Measurements from ENCODE around the gene MYPOP.

The MYPOP gene

DNA sequence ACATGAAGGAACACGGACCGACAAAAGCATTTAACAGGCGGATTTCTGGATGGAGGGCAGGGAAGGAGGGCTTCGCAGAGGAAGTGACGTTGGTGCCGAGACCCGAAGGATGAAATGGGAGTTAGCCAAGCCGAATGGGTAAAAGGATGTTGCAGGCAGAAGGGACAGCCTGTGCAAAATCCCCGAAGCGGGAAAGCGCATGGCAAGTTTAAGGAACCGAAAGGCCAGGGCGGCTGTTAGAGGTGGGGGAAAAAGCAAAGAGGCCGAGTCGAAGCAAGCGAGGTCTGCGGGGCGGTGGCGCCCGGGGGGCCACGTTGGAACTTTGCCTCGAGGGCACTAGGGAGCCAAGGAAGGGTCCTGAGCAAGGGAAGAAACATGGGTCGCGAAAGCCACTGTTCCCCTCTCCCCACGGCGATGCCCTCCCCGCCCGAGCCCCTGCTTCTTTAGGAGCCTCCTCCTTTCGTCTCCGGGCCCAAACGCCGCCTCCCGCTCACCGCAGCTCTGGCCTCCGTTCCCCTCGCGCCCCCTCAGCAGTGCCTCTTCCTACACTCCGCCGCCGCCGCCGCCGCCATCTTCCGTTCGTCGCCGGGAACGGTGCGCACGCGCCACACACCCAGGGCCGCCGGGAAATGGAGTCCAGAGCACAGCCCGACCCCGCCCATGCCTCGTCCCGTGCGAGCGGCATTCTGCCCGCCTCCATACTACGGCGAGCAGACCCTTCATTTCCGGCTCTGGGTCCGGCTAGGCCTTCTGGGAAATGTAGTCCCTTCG lies 39.7 kb downstream of the MYPOP start, which contains the start of gene SYMPK:
Gene SYMPK (minus strand): TSS at position 584 of the 771 bp plus-strand sequence. CDS start 8,652 bp downstream, outside the sequence.
- peak within 1 kb of the TSS; percentile 99 for H2AFZ ChIP-seq (ENCODE audit: low read length, unreplicated experiment)
- peak within 1 kb of the TSS; percentile 82 for H3K27ac ChIP-seq (ENCODE audit: low read depth, low read length)
- H3K4me3 ChIP-seq (ENCODE audit: low read depth, low read length): peak within 1 kb of the TSS; percentile 100
- peaks cover 24% of the 10 kb centered on the region for H3K79me2 ChIP-seq (ENCODE audit: control insufficient read depth, insufficient read depth, low read length, unreplicated experiment)
- H3K4me1 ChIP-seq (ENCODE audit: control insufficient read depth, insufficient read depth, low read length, unreplicated experiment): no peaks in the 10 kb centered on the region
- peaks cover 25% of the 10 kb centered on the region for H3K27me3 ChIP-seq (ENCODE audit: insufficient read depth, low read length)
- no peaks in the 10 kb centered on the region for H3K36me3 ChIP-seq (ENCODE audit: insufficient read depth, low read length)

DNA sequence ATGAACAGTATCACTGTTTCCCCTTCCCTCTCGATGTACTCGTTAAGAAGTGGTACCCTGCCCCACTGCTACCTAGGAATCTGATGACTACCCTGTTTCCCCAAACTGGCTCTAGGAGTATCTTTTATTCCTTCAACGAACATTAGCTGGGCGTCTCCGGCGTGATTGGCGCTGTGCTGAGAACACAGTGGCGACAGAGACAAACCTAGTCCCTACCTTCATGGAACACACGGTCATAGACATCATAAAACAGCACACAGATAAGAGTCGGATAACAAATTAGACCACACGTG lies 40.2 kb downstream of the MYPOP start:
- Histone ChIP-seq H2AFZ (ENCODE audit: low read length, unreplicated experiment) (peak overlapping the region; percentile 99), H3K27me3 (ENCODE audit: insufficient read depth, low read length) (peaks cover 25% of the 10 kb centered on the region), H3K4me3 (ENCODE audit: low read depth, low read length) (peak overlapping the region; percentile 100), H3K36me3 (ENCODE audit: insufficient read depth, low read length) (no peaks in the 10 kb centered on the region), H3K79me2 (ENCODE audit: control insufficient read depth, insufficient read depth, low read length, unreplicated experiment) (peaks cover 24% of the 10 kb centered on the region), H3K27ac (ENCODE audit: low read depth, low read length) (peak overlapping the region; percentile 82), H3K4me1 (ENCODE audit: control insufficient read depth, insufficient read depth, low read length, unreplicated experiment) (no peaks in the 10 kb centered on the region)

DNA sequence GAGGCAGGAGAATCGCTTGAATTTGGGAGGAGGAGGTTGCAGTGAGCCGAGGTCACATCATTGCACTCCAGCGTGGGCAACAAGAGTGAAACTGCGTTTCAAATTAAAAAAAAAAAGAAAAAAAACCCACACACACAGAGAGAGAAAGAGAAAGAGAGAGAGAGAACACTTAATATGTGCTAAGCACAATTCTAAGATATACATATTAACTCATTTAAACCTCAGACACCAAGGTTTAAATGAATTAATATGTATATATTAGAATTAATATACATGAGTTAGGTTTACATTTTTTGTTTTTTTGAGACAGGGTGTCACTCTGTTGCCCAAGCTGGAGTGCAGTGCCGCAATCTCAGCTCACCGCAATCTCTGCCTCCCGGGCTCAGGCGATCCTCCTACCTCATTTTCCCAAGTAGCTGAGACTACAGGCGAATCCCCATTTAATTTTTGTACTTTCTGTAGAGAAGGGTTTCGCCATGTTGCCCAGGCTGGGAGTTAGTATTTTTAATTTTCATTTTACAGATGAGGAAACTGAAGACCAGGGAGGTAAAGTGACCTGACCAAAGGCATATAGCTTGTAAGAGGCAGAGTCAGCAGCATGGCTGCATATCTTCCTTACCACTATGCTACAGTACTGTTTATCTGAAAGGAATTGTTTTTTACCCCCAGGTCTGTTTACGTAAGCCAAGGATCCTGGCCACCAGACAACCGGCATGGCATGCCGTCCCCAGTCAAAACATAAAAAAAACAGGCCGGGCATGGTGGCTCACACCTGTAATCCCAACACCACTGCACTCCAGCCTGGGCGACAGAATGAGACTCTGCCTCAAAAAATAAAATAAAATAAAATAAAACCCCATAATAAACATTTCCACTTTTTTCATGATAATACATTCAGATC lies 41.8 kb downstream of the MYPOP start:
- Histone ChIP-seq H3K27me3 (ENCODE audit: insufficient read depth, low read length) (peaks cover 21% of the 10 kb centered on the region), H3K36me3 (ENCODE audit: insufficient read depth, low read length) (no peaks in the 10 kb centered on the region), H3K4me1 (ENCODE audit: control insufficient read depth, insufficient read depth, low read length, unreplicated experiment) (no peaks in the 10 kb centered on the region), H3K27ac (ENCODE audit: low read depth, low read length) (no peak overlapping the region), H3K4me3 (ENCODE audit: low read depth, low read length) (no peak overlapping the region), H3K79me2 (ENCODE audit: control insufficient read depth, insufficient read depth, low read length, unreplicated experiment) (peaks cover 28% of the 10 kb centered on the region), H2AFZ (ENCODE audit: low read length, unreplicated experiment) (no peak overlapping the region)

DNA sequence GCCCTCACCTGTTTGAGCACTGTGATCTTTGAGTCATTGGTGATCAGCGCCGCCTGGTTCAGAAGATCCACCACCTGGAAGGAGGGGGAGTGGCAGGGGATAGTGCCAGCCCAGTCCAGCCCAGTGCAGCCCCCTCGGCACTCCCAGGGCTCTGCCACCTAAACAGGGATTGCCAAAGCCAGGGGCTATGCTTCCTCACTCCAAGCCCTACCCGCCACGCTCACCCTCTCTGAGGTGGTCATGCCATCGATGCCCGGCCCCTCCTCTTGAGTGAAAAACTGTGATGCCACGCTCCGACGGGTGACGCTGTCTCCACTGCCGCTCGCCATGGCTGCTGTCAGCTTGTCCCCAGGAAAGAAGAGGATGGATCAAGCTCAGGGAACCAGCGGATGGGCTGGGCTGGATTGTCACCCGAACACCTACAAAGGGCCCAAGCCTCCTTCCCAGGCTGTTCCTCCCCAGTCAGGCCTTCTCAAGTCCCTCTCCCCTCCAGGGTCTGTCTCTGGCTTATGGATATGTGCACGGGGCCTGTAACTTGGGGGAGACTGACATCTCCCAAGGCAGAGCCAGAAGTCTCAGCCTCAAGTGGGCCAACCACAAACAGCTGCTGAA lies 48.1 kb downstream of the MYPOP start:
- H3K4me3 ChIP-seq (ENCODE audit: low read depth, low read length): no peak overlapping the region
- no peaks in the 10 kb centered on the region for H3K27me3 ChIP-seq (ENCODE audit: insufficient read depth, low read length)
- peaks cover 10% of the 10 kb centered on the region for H3K79me2 ChIP-seq (ENCODE audit: control insufficient read depth, insufficient read depth, low read length, unreplicated experiment)
- no peaks in the 10 kb centered on the region for H3K4me1 ChIP-seq (ENCODE audit: control insufficient read depth, insufficient read depth, low read length, unreplicated experiment)
- H2AFZ ChIP-seq (ENCODE audit: low read length, unreplicated experiment): no peak overlapping the region
- H3K27ac ChIP-seq (ENCODE audit: low read depth, low read length): no peak overlapping the region
- peaks cover 6% of the 10 kb centered on the region for H3K36me3 ChIP-seq (ENCODE audit: insufficient read depth, low read length)

DNA sequence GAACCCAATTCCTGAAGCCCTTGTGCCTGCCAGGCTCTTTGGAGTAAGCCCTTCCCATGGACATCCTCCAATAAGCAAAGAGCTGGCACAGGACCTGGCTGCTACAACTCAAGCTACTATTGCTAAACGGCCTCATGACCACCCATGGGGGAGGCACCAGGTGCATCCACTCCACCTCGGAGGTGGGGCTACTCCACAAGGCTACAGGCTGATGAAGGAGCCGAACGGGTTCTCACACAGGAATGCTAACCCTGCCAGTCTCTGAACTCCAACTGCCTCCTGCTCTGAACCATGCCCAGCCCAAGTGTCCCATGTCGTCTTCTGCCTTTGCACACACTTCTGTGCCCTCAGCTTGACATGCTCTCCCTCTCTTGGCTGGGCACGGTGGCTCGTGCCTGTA lies 49.4 kb downstream of the MYPOP start:
- Histone ChIP-seq H3K79me2 (ENCODE audit: control insufficient read depth, insufficient read depth, low read length, unreplicated experiment) (peaks cover 9% of the 10 kb centered on the region), H3K27me3 (ENCODE audit: insufficient read depth, low read length) (no peaks in the 10 kb centered on the region), H3K36me3 (ENCODE audit: insufficient read depth, low read length) (peaks cover 11% of the 10 kb centered on the region), H3K4me1 (ENCODE audit: control insufficient read depth, insufficient read depth, low read length, unreplicated experiment) (no peaks in the 10 kb centered on the region), H3K27ac (ENCODE audit: low read depth, low read length) (no peak overlapping the region), H3K4me3 (ENCODE audit: low read depth, low read length) (no peak overlapping the region), H2AFZ (ENCODE audit: low read length, unreplicated experiment) (no peak overlapping the region)

DNA sequence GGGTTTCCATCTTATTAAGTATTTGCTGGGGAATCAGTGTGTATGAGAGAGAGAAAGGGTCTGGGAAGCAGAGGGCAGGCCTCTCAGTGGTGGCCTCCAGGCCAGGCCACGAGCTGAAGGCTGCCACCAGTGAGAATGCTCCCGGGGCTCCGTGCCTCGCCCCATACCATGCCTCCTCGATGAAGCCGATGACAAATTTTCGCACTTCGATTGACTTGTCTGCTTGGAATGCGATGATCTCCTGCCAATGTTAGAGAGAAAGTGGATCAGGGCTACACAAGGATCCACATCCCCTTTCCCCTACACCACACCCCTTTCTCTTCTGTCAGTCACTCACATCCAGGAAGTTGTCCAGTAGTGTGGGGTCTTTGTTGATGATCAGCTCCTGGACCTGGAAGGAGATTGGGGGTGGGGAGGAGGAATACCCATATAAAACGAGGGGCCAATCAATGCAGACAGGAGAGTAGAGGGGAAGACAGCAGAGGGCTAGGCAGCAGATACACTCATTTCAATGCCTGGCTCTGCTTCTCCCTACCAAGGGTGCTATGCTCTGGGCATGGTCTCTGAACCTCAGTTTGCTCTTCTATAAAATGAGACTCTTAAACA lies 50.2 kb downstream of the MYPOP start:
- Histone ChIP-seq H3K79me2 (ENCODE audit: control insufficient read depth, insufficient read depth, low read length, unreplicated experiment) (peaks cover 7% of the 10 kb centered on the region), H3K36me3 (ENCODE audit: insufficient read depth, low read length) (peaks cover 14% of the 10 kb centered on the region)

DNA sequence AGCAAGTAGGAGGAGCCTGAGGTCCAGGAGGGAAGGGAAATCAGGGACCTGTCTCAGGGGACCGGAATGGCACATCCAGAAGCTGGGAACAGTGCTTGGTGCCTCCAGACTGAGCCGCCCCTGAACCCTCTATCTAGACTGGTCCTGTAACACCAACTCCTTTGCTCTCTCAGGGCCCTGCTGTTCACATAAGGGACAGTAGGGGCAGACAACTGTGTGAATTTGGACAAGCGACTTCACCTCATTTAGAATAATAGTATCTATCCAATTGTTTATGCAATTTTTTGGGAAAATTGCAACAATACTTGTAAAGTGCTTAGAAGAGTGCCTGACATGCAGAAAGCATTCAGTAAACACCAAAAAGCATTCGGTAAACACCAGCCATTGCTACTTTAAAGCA lies 53.5 kb downstream of the MYPOP start:
- Histone ChIP-seq H2AFZ (ENCODE audit: low read length, unreplicated experiment) (no peak overlapping the region), H3K79me2 (ENCODE audit: control insufficient read depth, insufficient read depth, low read length, unreplicated experiment) (no peaks in the 10 kb centered on the region), H3K36me3 (ENCODE audit: insufficient read depth, low read length) (peaks cover 14% of the 10 kb centered on the region), H3K27me3 (ENCODE audit: insufficient read depth, low read length) (no peaks in the 10 kb centered on the region), H3K4me1 (ENCODE audit: control insufficient read depth, insufficient read depth, low read length, unreplicated experiment) (no peaks in the 10 kb centered on the region), H3K27ac (ENCODE audit: low read depth, low read length) (no peak overlapping the region), H3K4me3 (ENCODE audit: low read depth, low read length) (no peak overlapping the region)

More for the DNA sequence above, 50.2 kb downstream of the MYPOP start:
- no peak overlapping the region for H2AFZ ChIP-seq (ENCODE audit: low read length, unreplicated experiment)
- no peak overlapping the region for H3K4me3 ChIP-seq (ENCODE audit: low read depth, low read length)
- H3K27ac ChIP-seq (ENCODE audit: low read depth, low read length): no peak overlapping the region
- H3K27me3 ChIP-seq (ENCODE audit: insufficient read depth, low read length): no peaks in the 10 kb centered on the region
- no peaks in the 10 kb centered on the region for H3K4me1 ChIP-seq (ENCODE audit: control insufficient read depth, insufficient read depth, low read length, unreplicated experiment)

DNA sequence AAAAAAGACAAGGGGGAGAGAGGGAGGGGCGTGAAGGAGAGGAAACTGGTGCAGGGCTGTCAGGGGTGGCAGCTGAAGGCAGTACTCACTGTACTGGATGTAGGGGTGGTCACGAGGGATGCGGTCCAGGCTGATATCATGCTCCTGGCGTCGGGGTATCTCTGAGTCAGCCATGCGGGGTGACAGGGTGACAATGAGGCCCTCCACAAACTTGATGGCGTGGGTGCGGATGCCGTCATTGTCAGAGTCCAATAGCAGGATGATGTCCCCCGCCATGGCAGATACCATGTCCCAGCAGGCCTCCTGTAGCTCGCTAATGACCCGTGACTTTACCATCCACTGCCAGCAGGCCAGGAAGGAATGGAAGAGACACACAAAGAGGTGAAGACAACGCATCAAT lies 54.8 kb downstream of the MYPOP start:
- H3K4me1 ChIP-seq (ENCODE audit: control insufficient read depth, insufficient read depth, low read length, unreplicated experiment): no peaks in the 10 kb centered on the region
- H3K27me3 ChIP-seq (ENCODE audit: insufficient read depth, low read length): no peaks in the 10 kb centered on the region
- no peak overlapping the region for H3K4me3 ChIP-seq (ENCODE audit: low read depth, low read length)
- no peaks in the 10 kb centered on the region for H3K79me2 ChIP-seq (ENCODE audit: control insufficient read depth, insufficient read depth, low read length, unreplicated experiment)
- no peak overlapping the region for H3K27ac ChIP-seq (ENCODE audit: low read depth, low read length)
- peaks cover 20% of the 10 kb centered on the region for H3K36me3 ChIP-seq (ENCODE audit: insufficient read depth, low read length)
- no peak overlapping the region for H2AFZ ChIP-seq (ENCODE audit: low read length, unreplicated experiment)

DNA sequence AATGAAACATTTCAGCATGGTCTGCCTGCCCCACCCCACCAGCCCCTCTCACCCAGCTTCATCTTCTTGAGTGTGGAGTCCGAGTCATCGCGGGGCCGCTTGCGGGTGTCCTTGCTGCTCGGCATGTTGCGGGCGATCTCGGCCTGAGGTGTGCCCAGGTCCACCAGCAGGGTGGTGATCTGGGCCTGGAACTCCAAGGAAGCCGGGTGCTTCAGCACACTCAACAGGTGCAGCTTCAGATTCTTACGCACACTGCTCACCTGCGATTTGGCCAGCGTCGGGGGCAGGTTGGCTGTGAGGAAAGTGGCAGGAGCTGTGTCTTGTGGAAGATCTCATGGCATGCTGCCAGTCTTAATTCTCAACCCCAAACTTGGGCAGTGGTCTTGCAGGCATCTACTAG lies 60.2 kb downstream of the MYPOP start:
- no peaks in the 10 kb centered on the region for H3K4me1 ChIP-seq (ENCODE audit: control insufficient read depth, insufficient read depth, low read length, unreplicated experiment)
- no peak overlapping the region for H2AFZ ChIP-seq (ENCODE audit: low read length, unreplicated experiment)
- no peak overlapping the region for H3K4me3 ChIP-seq (ENCODE audit: low read depth, low read length)
- H3K36me3 ChIP-seq (ENCODE audit: insufficient read depth, low read length): peaks cover 20% of the 10 kb centered on the region
- no peak overlapping the region for H3K27ac ChIP-seq (ENCODE audit: low read depth, low read length)
- no peaks in the 10 kb centered on the region for H3K27me3 ChIP-seq (ENCODE audit: insufficient read depth, low read length)
- H3K79me2 ChIP-seq (ENCODE audit: control insufficient read depth, insufficient read depth, low read length, unreplicated experiment): no peaks in the 10 kb centered on the region
